Heart right ventricle (tissue), 16 donors: Measurements from ENCODE around the gene TP53TG5. TPM values are rescaled to one million over a fixed set of nuclear protein-coding genes. Genes with fewer than 3 reads are reported as not detected.

Source experiments
- ATAC-seq, 8 donors: fragments of 200-7000 bp; cut with Tn5 transposase; one replicate each; pipeline ENCODE4 v1.9.1; 2020; ENCODE audit warnings: mild to moderate bottlenecking in 8 of 8, moderate library complexity in 8 of 8, moderate number of reproducible peaks in 1 of 8
- DNase-seq, 2 donors: peaks; one replicate each; pipeline ENCODE4 v3.0.0-alpha.2; 2020
- H3K27ac ChIP-seq, 10 donors: fragments of 200-600 bp; sonication (generic) in 2 of 10; one replicate each; pipeline versions ENCODE4 v1.5.0 to v1.8.0; 2020 to 2022; ENCODE audit warnings: mild to moderate bottlenecking in 3 of 10
- H3K27me3 ChIP-seq, 7 donors: fragments of 200-600 bp; one replicate each; pipeline ENCODE4 v1.8.0; 2021 to 2022; ENCODE audit warnings: mild to moderate bottlenecking in 2 of 7
- H3K36me3 ChIP-seq, 9 donors: fragments of 200-600 bp; sonication (generic) in 1 of 9; one replicate each; pipeline versions ENCODE4 v1.5.0 to v1.8.0; 2020 to 2022; ENCODE audit warnings: mild to moderate bottlenecking in 2 of 9
- H3K4me1 ChIP-seq, 9 donors: fragments of 200-600 bp; sonication (generic) in 1 of 9; one replicate each; pipeline versions ENCODE4 v1.5.0 to v1.8.0; 2020 to 2022; ENCODE audit warnings: mild to moderate bottlenecking in 4 of 9
- H3K4me3 ChIP-seq, 10 donors: fragments of 200-600 bp; sonication (generic) in 2 of 10; one replicate each; pipeline versions ENCODE4 v1.5.0 to v1.8.0; 2020 to 2022; ENCODE audit warnings: mild to moderate bottlenecking in 7 of 10, moderate library complexity in 2 of 10
- H3K9me3 ChIP-seq, 11 donors: fragments of 200-600 bp in 10 of 11; sonication (generic) in 2 of 11; one replicate each; pipeline versions ENCODE4 v1.5.0 to v1.8.0; 2013 to 2022; ENCODE audit warnings: mild to moderate bottlenecking in 2 of 11, control low read depth in 1 of 11, moderate library complexity in 1 of 11
- WGBS, 2 donors: extraction: QIAGEN DNeasy Blood & Tissue Kit; methylation state at CpG; one replicate each; pipeline ENCODE4 v1.1.7; 2013; ENCODE audit warnings: inconsistent platforms in 1 of 2; 5-methylcytosine and 5-hydroxymethylcytosine counted together
- intact Hi-C, 10 donors: fragments of 100-400 bp; cut with DNase I; formaldehyde crosslinking; loops; one replicate each; pipeline versions ENCODE4 v1.11.1 to v1.14.2; 2022
- polyA plus RNA-seq, 2 donors: library from polyadenylated mRNA; stranded (reverse); fragments of 200-250 nt; gene quantifications; one replicate each; pipeline ENCODE4 v1.2.3, GENCODE V29; 2013
- total RNA-seq, 10 donors: library from RNA; stranded (reverse); fragmentation: NEBNext Ultra II Directional in 3 of 10; extraction: Animal tissue kit (Norgen Biotek cat#: 25700) in 3 of 10; gene quantifications; one replicate each; pipeline versions ENCODE4 v1.2.1 to v1.2.4, GENCODE V29; 2021 to 2023
- TF ChIP-seq, protein P1 (sequence below), 9 donors: fragments of 200-600 bp; sonication (generic) in 2 of 9; IDR thresholded peaks; one replicate each; pipeline versions ENCODE4 v1.5.0 to v1.8.0; 2021 to 2022; ENCODE audit warnings: antibody characterized with exemption in 9 of 9, mild to moderate bottlenecking in 5 of 9, moderate library complexity in 1 of 9
- donor health status: Arrhythmogenic right ventricular cardiomyopathy.
- donor health status: ischemic (EF 13 %, LVEDD 7.1; RV severe dilation, severe dysfunction).
- donor health status: healthy with polysubstance abuse.
- donor health status: DM: no; HTN: yes; CAD: no.
- donor health status: DM: no; HTN: no; CAD: no.
- donor health status: ischemic (EF 25% LVEDD 6.9; RV normal size, moderate dysfunction).
- donor health status: ischemic (EF 25% LVEDD 5.7; RV mildly dilated, moderate dysfunction).
- donor health status: healthy.
- donor health status: DM: yes; HTN: yes; CAD: no.
- donor health status: Ischemic cardiomyopathy.
- donor health status: ischemic (EF 35%, LVEDD 5.7; RV mildly dilated, moderate dysfunction).
- donor health status: nonischemic (EF 11% LVEDD 7.7; RV severe dilation, severe dysfunction).
- donor health status: DM: yes; HTN: yes; CAD: no.
- donor health status: PGD.
- donor health status: ischemic (EF 29% LVEDD 5.4; RV normal size, mild dysfunction).
- donor health status: nonischemic (EF 23%, LVEDD 6.1; RV moderate dilation, normal function).

The TP53TG5 gene
- total and polyA plus RNA-seq, 12 donors = 0.43 to 2.4 (median 1.2) TPM

DNA sequence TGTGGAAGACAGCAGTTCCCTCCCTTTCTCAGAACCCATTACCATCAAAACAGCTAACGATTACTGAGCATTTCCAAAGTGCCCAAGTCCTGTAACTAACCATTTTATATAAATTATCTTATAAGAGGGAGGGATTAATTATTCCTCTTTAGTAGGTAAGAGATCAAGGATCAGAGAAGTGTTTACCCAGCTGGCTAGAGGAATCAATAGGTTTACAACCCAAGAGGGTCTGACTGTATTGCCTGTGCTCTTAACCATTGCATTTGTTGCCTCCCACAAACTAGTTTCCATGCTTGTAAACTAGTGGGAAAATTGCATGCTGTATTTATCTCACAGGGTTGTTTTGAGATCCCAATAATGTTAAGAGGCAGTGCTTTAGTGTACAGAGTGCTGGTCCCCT is 26.3 kb upstream of the TP53TG5 start:
- H3K27ac ChIP-seq = no peak overlapping the region
- peaks cover 0 to 23% (median 0%) of the 10 kb centered on the region in 7 donors for H3K27me3 ChIP-seq
- peaks cover 0 to 36% (median 24%) of the 10 kb centered on the region in 9 donors for H3K4me1 ChIP-seq
- TF ChIP-seq, protein P1, sequence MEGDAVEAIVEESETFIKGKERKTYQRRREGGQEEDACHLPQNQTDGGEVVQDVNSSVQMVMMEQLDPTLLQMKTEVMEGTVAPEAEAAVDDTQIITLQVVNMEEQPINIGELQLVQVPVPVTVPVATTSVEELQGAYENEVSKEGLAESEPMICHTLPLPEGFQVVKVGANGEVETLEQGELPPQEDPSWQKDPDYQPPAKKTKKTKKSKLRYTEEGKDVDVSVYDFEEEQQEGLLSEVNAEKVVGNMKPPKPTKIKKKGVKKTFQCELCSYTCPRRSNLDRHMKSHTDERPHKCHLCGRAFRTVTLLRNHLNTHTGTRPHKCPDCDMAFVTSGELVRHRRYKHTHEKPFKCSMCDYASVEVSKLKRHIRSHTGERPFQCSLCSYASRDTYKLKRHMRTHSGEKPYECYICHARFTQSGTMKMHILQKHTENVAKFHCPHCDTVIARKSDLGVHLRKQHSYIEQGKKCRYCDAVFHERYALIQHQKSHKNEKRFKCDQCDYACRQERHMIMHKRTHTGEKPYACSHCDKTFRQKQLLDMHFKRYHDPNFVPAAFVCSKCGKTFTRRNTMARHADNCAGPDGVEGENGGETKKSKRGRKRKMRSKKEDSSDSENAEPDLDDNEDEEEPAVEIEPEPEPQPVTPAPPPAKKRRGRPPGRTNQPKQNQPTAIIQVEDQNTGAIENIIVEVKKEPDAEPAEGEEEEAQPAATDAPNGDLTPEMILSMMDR (IDR thresholded peaks at IDR 0.05) = no peak
- no peak for ATAC-seq
- 84 to 88% methylated on average over 1 of the region's 1 CpG for WGBS, 2 donors
- no peak overlapping the region for H3K4me3 ChIP-seq
- no peak for DNase-seq
- peaks cover 0 to 14% (median 3%) of the 10 kb centered on the region in 9 donors for H3K36me3 ChIP-seq
- intact Hi-C loops = no loop called here
- H3K9me3 ChIP-seq = peaks cover 0 to 26% (median 8%) of the 10 kb centered on the region in 11 donors

DNA sequence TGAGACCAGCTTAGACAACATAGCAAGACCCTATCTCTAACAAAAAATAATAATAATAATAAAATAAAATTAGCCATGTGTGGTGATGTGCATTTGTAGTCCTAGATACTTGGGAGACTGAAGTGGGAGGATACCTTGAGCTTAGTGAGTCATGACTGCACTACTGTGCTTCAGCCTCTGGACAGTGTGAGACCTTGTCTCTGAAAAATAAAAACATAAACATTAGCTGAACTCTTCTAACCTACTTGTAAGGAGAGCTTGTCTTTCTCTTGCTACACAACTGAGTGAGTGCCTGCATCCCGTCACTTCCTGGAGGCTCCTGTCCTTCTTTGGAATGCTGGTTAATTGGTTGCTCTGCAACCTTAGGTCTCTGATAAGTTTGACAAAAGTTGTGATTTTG is 24.8 kb upstream of the TP53TG5 start:
- TF ChIP-seq, protein P1 (IDR thresholded peaks at IDR 0.05) = no peak
- peaks cover 0 to 26% (median 8%) of the 10 kb centered on the region in 11 donors for H3K9me3 ChIP-seq
- ATAC-seq (no peak), DNase-seq (no peak)
- H3K4me1 ChIP-seq = peaks cover 0 to 21% (median 10%) of the 10 kb centered on the region in 9 donors
- WGBS, 2 donors = 93 to 97% methylated on average over 1 of the region's 1 CpG
- no peaks in the 10 kb centered on the region for H3K36me3 ChIP-seq
- H3K27ac ChIP-seq = no peak overlapping the region
- intact Hi-C loops = loop anchor here in 1 of 10 donors (1.0 kb wide), 1 partner anchor 18 kb away; no protein-coding TSS in a partner anchor
- peaks cover 0 to 23% (median 0%) of the 10 kb centered on the region in 7 donors for H3K27me3 ChIP-seq
- H3K4me3 ChIP-seq = no peak overlapping the region

DNA sequence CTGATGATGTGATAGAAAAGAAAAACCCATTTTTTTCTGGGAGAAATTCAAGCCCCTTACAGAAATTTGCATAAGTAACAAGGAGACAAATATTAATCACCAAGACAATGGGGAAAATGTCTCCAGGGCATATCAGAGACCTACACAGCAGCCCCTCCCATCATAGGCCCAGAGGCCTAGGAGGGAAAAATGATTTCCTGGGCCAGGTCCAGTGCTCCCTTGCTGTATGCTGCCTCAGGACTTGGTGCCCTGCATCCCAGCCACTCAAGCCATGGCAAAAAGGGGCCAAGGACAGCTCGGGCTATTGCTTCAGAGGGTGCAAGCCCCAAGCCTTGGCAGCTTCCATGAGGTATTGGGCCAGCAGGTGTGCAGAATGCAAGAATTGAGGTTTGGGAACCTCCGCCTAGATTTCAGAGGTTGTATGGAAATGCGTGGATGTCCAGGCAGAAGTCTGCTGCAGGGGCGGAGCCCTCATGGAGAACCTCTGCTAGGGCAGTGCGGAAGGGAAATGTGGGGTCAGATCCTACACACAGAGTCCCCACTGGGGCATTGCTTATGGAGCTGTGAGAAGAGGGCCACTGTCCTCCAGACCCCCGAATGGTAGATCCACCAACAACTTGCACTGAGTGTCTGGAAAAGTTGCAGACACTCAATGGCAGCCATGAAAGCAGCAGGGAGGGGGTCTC is 22.4 kb upstream of the TP53TG5 start:
- Histone ChIP-seq H3K4me1 (peaks cover 0 to 8% (median 0%) of the 10 kb centered on the region in 9 donors), H3K36me3 (no peaks in the 10 kb centered on the region), H3K4me3 (no peak overlapping the region), H3K27ac (no peak overlapping the region), H3K9me3 (peaks cover 0 to 26% (median 8%) of the 10 kb centered on the region in 11 donors), H3K27me3 (peaks cover 0 to 8% (median 0%) of the 10 kb centered on the region in 7 donors)
- 97 to 98% methylated on average over 6 of the region's 6 CpGs for WGBS, 2 donors
- no peak for ATAC-seq
- intact Hi-C loops = no loop called here
- TF ChIP-seq, protein P1 (IDR thresholded peaks at IDR 0.05) = no peak
- DNase-seq = no peak

DNA sequence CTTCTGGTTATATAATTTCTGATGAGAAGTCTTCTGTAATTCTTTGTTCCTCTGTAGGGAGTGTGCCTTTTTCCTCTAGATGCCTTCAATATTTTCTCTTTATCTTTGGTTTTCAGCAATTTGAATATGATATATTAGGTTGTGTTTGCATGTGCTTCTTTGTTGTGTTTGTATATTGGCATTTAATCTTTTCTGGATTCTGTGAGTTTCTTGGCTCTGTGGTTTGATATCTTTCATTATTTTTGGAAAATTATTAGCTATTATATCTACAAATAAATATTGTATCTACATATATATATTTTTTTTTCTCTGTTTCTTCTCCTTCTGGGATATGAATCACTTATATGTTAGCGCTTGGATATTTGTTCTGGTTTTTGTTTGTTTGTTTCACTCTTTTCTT is 20.9 kb upstream of the TP53TG5 start:
- 96 to 100% methylated on average over 1 of the region's 1 CpG for WGBS, 2 donors
- DNase-seq (no peak), ATAC-seq (no peak)
- Histone ChIP-seq H3K4me1 (no peaks in the 10 kb centered on the region), H3K27ac (no peak overlapping the region), H3K4me3 (no peak overlapping the region), H3K27me3 (no peaks in the 10 kb centered on the region), H3K9me3 (peaks cover 0 to 26% (median 8%) of the 10 kb centered on the region in 11 donors), H3K36me3 (peaks cover 0 to 3% (median 0%) of the 10 kb centered on the region in 9 donors)
- TF ChIP-seq, protein P1 (IDR thresholded peaks at IDR 0.05) = no peak
- intact Hi-C loops = no loop called here
